CD8-positive, alpha-beta memory T cell (primary cell): ENCODE results near the gene RETN. TPM values are rescaled to one million over a fixed set of nuclear protein-coding genes. Genes with fewer than 3 reads are reported as not detected.

ENCODE experiments used
- CTCF ChIA-PET: fragments of 350-600 bp; sonication (Branson Sonifier 250); formaldehyde crosslinking; loops from one replicate; lab custom pipeline; 2021; ENCODE audit warnings: antibody characterized with exemption; lab: Charles Lee
- POLR2A ChIA-PET: fragments of 350-600 bp; sonication (Branson Sonifier 250); formaldehyde crosslinking; loops from one replicate; lab custom pipeline; 2021; ENCODE audit warnings: antibody characterized with exemption; lab: Charles Lee
- DNase-seq, 5 donors: peaks; one replicate each; pipeline versions ENCODE4 v3.0.0 to v3.0.0-alpha.2; 2020 to 2022; ENCODE audit warnings: mixed read lengths in 1 of 5
- H3K27ac ChIP-seq: one replicate; pipeline ENCODE4 v1.7.0; 2013; ENCODE audit warnings: low read depth, mild to moderate bottlenecking, low read length, moderate library complexity
- H3K27me3 ChIP-seq: 2 replicates; pipeline ENCODE4 v1.7.0; 2013; ENCODE audit warnings: low read length, mild to moderate bottlenecking; ENCODE audit not compliant: insufficient read depth, poor library complexity, severe bottlenecking
- H3K36me3 ChIP-seq: 2 replicates; pipeline ENCODE4 v1.7.0; 2013; ENCODE audit warnings: mild to moderate bottlenecking, low read length, moderate library complexity; ENCODE audit not compliant: insufficient read depth
- H3K4me1 ChIP-seq: 2 replicates; pipeline ENCODE4 v1.7.0; 2013; ENCODE audit warnings: mild to moderate bottlenecking, low read length, moderate library complexity; ENCODE audit not compliant: insufficient read depth
- H3K4me3 ChIP-seq: 2 replicates; pipeline ENCODE4 v1.7.0; 2013; ENCODE audit warnings: mild to moderate bottlenecking, low read length
- H3K9me3 ChIP-seq: 2 replicates; pipeline ENCODE4 v1.7.0; 2013; ENCODE audit warnings: mild to moderate bottlenecking, low read length
- H3K27ac Mint-ChIP-seq, 8 donors: one replicate each; pipeline ENCODE4 v1.8.0; 2020 to 2021; ENCODE audit warnings: mixed read lengths in 8 of 8, mild to moderate bottlenecking in 6 of 8, inconsistent platforms in 3 of 8, moderate library complexity in 3 of 8
- H3K27me3 Mint-ChIP-seq, 2 donors: one replicate each; pipeline ENCODE4 v1.8.0; 2020 to 2021; ENCODE audit warnings: mixed read lengths in 2 of 2, mild to moderate bottlenecking in 1 of 2, moderate library complexity in 1 of 2
- H3K36me3 Mint-ChIP-seq, 3 donors: one replicate each; pipeline ENCODE4 v1.8.0; 2020 to 2021; ENCODE audit warnings: mixed read lengths in 3 of 3, inconsistent platforms in 1 of 3, mild to moderate bottlenecking in 1 of 3
- H3K4me1 Mint-ChIP-seq, 3 donors: one replicate each; pipeline ENCODE4 v1.8.0; 2020 to 2021; ENCODE audit warnings: mixed read lengths in 3 of 3, inconsistent platforms in 1 of 3, mild to moderate bottlenecking in 1 of 3
- H3K4me3 Mint-ChIP-seq, 7 donors: one replicate each; pipeline ENCODE4 v1.8.0; 2020 to 2021; ENCODE audit warnings: mixed read lengths in 7 of 7, mild to moderate bottlenecking in 6 of 7, moderate library complexity in 4 of 7, inconsistent platforms in 2 of 7
- H3K9me3 Mint-ChIP-seq, 5 donors: one replicate each; pipeline ENCODE4 v1.8.0; 2020 to 2022; ENCODE audit warnings: mixed read lengths in 5 of 5, mild to moderate bottlenecking in 3 of 5, moderate library complexity in 2 of 5, inconsistent platforms in 1 of 5
- polyA plus RNA-seq: library from polyadenylated mRNA; unstranded; fragments of 300-500 nt; fragmentation: Illumina TruSeq; gene quantifications from one replicate; pipeline ENCODE4 v1.2.3, GENCODE V29; 2021
- total RNA-seq, 2 experiments: library from RNA; stranded (reverse); gene quantifications; one replicate each; pipeline ENCODE4 v1.2.3, GENCODE V29; 2021

Gene RETN
- total and polyA plus RNA-seq, 3 experiments from 2014 or later = 1.2 TPM; not detected in 2

DNA sequence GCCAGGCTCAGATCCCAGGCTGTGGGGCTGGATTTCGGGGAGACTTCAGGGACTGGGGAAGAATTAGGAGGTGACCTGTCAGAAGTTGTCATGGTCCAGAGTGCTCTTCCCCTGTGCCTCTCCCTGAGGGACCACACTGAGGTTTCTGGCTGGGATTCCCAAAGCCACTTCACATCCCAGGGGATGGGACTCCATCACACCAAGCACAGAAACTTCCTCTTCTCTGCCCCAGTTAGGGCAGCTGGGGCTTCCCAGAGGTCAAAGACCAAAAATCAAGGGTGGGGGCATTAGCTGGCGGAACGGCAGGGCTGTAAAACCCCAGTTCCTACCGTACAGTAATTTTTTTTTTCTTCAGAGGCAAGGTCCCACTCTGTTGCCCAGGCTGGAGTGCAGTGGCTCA, 25.6 kb downstream of the RETN start:
- no peaks in the 10 kb centered on the region for H3K36me3 ChIP-seq
- peaks cover 16% of the 10 kb centered on the region for H3K9me3 ChIP-seq
- H3K27me3 ChIP-seq = no peaks in the 10 kb centered on the region
- peaks cover 11% of the 10 kb centered on the region for H3K4me1 ChIP-seq
- Mint-ChIP-seq H3K9me3 (no peaks in the 10 kb centered on the region), H3K36me3 (no peaks in the 10 kb centered on the region), H3K4me1 (peaks cover 0 to 12% (median under 1%) of the 10 kb centered on the region in 3 donors), H3K4me3 (no peak overlapping the region), H3K27ac (peak overlapping the region in 1 of 8 donors; percentile 10), H3K27me3 (peaks cover 13 to 20% of the 10 kb centered on the region in 2 donors)
- H3K27ac ChIP-seq = no peak overlapping the region
- DNase-seq = no peak
- ChIA-PET CTCF (no interaction called here), POLR2A (no interaction called here)
- H3K4me3 ChIP-seq = no peak overlapping the region

DNA sequence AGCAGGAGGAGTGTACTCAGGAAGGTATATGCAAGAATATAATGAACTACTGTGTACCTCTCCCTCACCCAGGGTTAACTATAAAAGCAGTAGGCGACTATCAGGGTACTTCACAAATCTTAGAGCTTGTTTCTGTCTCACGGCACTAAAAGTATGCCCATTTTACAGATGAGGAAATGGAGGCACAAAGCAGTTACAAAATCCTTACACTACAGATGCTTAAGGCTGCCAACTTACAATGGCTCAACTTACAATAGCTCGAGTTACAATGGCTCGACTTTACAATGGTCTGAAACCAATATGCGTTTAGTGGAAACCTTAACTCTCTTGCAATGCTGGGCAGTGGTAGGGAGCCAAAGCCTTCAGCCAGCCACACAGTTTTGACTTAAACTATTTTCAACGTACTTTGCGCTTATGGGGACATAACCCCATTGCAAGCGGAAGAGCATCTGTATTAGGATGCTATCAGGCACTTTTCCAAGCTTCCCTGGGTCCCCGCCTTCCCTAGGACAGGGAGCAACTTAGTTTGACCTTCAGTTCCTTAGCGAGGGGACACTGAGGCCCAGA, 29.0 kb downstream of the RETN start:
- CTCF ChIA-PET = no interaction called here
- POLR2A ChIA-PET = interaction anchor here (0.7 kb wide), 1 partner anchor 621 kb away, joined by 5 read pairs; no protein-coding TSS in a partner anchor
- H3K27me3 ChIP-seq = no peaks in the 10 kb centered on the region
- no peak overlapping the region for H3K4me3 ChIP-seq
- Mint-ChIP-seq H3K4me1 (peaks cover 3 to 16% (median 4%) of the 10 kb centered on the region in 3 donors), H3K4me3 (peak overlapping the region in 1 of 7 donors; percentile 11), H3K27me3 (peaks cover 17 to 23% of the 10 kb centered on the region in 2 donors), H3K9me3 (no peaks in the 10 kb centered on the region), H3K27ac (no peak overlapping the region), H3K36me3 (no peaks in the 10 kb centered on the region)
- peaks cover under 1% of the 10 kb centered on the region for H3K9me3 ChIP-seq
- H3K4me1 ChIP-seq = peaks cover 7% of the 10 kb centered on the region
- no peaks in the 10 kb centered on the region for H3K36me3 ChIP-seq
- no peak overlapping the region for H3K27ac ChIP-seq
- DNase-seq = no peak

DNA sequence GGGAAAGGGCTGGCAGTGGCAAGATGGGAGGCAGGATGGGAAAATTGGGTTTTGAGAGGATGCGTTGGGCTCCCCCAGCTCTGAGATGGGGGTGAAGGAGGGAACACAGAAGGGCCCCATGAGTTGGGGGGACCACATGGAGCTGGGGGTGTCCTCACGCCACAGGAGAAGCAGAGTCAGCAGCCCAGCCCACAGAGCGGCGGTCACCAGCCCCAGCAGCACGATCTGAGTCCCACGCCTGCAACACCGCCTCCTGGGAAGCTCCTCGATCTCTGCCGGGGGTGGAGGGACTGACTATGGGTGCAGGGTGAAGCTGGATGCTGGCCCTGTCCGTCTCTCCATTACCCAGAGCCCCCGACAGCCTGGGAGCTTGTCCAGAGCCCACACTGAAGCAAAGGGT, 29.7 kb downstream of the RETN start:
- DNase-seq = no peak
- no peak overlapping the region for H3K4me3 ChIP-seq
- no peaks in the 10 kb centered on the region for H3K36me3 ChIP-seq
- no peaks in the 10 kb centered on the region for H3K4me1 ChIP-seq
- Mint-ChIP-seq H3K27me3 (peaks cover 17 to 23% of the 10 kb centered on the region in 2 donors), H3K36me3 (no peaks in the 10 kb centered on the region), H3K4me3 (no peak overlapping the region), H3K4me1 (peaks cover 3 to 17% (median 4%) of the 10 kb centered on the region in 3 donors), H3K27ac (no peak overlapping the region), H3K9me3 (no peaks in the 10 kb centered on the region)
- ChIA-PET POLR2A (no interaction called here), CTCF (interaction anchor here (2.6 kb wide), 1 partner anchor 18 kb away, joined by 15 read pairs; the partner anchor contains the start of gene TRAPPC5)
- no peak overlapping the region for H3K27ac ChIP-seq
- H3K9me3 ChIP-seq = no peaks in the 10 kb centered on the region
- H3K27me3 ChIP-seq = no peaks in the 10 kb centered on the region

DNA sequence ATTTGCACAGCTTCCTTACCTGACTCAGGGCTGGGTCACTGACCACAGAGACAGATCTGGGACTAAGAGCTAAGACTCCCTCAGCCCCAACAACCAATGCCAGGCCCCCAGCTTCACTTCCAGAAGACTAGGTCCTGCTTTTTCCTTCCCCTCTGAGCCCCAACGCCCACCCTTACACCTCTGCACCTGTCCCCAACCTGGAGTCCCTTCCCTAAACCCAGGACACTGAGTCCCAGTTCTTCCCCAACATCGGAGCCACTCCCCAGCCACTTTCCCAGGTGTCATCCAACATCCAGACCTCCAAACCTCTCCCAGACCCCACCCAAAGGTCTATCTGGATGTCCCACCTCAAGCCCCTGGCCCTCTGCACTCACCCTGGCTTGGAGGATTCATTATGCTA, 30.2 kb downstream of the RETN start:
- H3K27ac ChIP-seq = no peak overlapping the region
- no peaks in the 10 kb centered on the region for H3K27me3 ChIP-seq
- no peak overlapping the region for H3K4me3 Mint-ChIP-seq
- H3K27me3 Mint-ChIP-seq = peaks cover 17 to 23% of the 10 kb centered on the region in 2 donors
- H3K4me1 Mint-ChIP-seq = peaks cover 3 to 20% (median 4%) of the 10 kb centered on the region in 3 donors
- ChIA-PET CTCF (interaction anchor here (2.6 kb wide), 1 partner anchor 18 kb away, joined by 15 read pairs; the partner anchor contains the start of gene TRAPPC5), POLR2A (no interaction called here)
- no peak for DNase-seq
- no peaks in the 10 kb centered on the region for H3K9me3 ChIP-seq
- peaks cover 2% of the 10 kb centered on the region for H3K4me1 ChIP-seq
- H3K36me3 Mint-ChIP-seq = no peaks in the 10 kb centered on the region
- no peak overlapping the region for H3K4me3 ChIP-seq
- H3K9me3 Mint-ChIP-seq = no peaks in the 10 kb centered on the region
- peak overlapping the region in 1 of 8 donors; percentile 32 for H3K27ac Mint-ChIP-seq
- no peaks in the 10 kb centered on the region for H3K36me3 ChIP-seq

DNA sequence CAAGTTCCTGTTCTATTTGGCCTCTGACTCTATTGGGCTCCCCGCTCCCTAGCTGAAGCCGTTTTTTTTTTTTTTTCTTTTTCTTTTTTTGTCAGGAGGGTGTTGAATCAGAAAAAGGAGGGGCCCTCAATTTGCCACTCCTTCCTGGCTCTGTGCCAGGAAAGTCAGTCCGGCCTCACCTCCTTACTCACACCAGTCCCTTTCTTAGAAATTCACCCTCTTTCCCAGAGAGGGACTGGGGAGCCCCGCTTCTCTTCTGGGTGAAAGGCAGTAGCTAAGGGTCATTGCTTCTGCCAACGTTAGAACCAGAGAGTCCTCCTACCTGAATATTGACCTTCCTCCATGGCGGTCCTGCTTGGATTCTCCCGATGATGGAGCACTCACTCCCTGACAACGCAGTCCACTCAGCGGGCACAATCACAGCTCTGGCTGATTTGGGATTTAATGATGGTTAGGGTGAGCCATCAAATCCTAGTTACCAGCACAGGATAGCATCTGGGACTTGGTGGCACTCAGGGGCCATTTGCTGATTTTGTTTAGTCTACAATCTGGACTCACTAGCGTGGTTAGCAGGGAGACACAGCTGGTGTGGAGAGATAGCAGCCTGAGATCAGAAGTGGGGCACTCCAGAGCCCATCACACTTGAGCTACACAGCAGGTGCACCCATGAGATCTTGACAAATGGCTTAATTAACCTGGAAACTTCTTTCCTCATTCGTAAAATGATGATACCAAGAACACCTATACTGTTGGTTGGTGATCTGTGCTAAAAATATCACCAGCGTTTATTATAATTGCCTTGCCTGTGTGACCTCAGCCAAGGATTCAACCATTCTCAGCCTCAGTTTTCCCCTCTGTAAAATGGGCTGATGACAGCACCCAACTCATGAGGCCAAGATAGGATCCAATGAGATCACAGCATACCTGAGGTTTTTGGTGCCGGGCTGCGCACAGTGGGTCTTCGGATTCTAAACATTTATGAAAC, 30.9 kb downstream of the RETN start:
- Histone ChIP-seq H3K27me3 (no peaks in the 10 kb centered on the region), H3K4me1 (peaks cover 9% of the 10 kb centered on the region), H3K36me3 (no peaks in the 10 kb centered on the region), H3K27ac (no peak overlapping the region), H3K4me3 (no peak overlapping the region), H3K9me3 (no peaks in the 10 kb centered on the region)
- ChIA-PET CTCF (interaction anchor here (2.6 kb wide), 1 partner anchor 19 kb away, joined by 15 read pairs; the partner anchor contains the start of gene TRAPPC5), POLR2A (no interaction called here)
- no peaks in the 10 kb centered on the region for H3K36me3 Mint-ChIP-seq
- H3K9me3 Mint-ChIP-seq = no peaks in the 10 kb centered on the region
- DNase-seq = no peak
- H3K4me1 Mint-ChIP-seq = peaks cover 3 to 18% (median 11%) of the 10 kb centered on the region in 3 donors
- peak overlapping the region in 2 of 8 donors; percentile 15 to 77 for H3K27ac Mint-ChIP-seq
- H3K27me3 Mint-ChIP-seq = peaks cover 17 to 23% of the 10 kb centered on the region in 2 donors
- no peak overlapping the region for H3K4me3 Mint-ChIP-seq

DNA sequence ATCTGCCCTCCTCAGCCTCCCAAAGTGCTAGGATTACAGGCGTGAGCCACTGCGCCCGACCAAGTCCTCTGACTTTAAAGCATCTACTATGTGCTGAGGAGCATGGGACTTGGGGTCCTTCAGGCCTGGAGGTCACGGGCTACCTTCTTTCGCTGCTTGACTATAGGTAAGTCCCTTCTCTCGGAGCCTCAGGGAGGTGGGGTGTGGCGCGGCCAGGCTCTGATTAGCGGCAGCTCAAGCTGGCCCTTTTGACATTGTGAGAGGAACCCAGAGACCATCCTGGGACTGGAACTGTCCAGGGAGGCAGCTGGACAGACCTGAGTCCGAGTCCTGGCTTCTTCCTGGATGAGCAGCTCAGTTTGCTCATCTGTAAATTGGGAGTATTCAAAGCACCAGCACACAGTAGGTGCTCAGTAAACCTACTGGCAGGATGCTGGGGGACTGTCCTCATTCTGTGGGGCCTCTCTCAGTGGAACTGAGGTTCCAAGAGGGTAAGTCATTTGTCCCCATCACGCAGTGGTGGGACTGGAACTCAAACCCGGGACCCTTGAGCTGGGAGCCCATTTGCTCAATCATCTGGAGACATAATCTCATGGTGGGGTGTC, 32.3 kb downstream of the RETN start:
- Mint-ChIP-seq H3K36me3 (no peaks in the 10 kb centered on the region), H3K9me3 (no peaks in the 10 kb centered on the region), H3K4me3 (no peak overlapping the region), H3K4me1 (peaks cover 15 to 32% (median 26%) of the 10 kb centered on the region in 3 donors), H3K27ac (peak overlapping the region in 1 of 8 donors; percentile 27), H3K27me3 (peaks cover 13 to 23% of the 10 kb centered on the region in 2 donors)
- Histone ChIP-seq H3K27me3 (no peaks in the 10 kb centered on the region), H3K27ac (no peak overlapping the region), H3K9me3 (no peaks in the 10 kb centered on the region), H3K4me3 (no peak overlapping the region), H3K4me1 (peaks cover 22% of the 10 kb centered on the region), H3K36me3 (no peaks in the 10 kb centered on the region)
- no peak for DNase-seq
- POLR2A ChIA-PET = interaction anchor here (0.6 kb wide), 1 partner anchor 159 kb away, joined by 3 read pairs; no protein-coding TSS in a partner anchor
- CTCF ChIA-PET = interaction anchor here (2.6 kb wide), 1 partner anchor 20 kb away, joined by 15 read pairs; the partner anchor contains the start of gene TRAPPC5

DNA sequence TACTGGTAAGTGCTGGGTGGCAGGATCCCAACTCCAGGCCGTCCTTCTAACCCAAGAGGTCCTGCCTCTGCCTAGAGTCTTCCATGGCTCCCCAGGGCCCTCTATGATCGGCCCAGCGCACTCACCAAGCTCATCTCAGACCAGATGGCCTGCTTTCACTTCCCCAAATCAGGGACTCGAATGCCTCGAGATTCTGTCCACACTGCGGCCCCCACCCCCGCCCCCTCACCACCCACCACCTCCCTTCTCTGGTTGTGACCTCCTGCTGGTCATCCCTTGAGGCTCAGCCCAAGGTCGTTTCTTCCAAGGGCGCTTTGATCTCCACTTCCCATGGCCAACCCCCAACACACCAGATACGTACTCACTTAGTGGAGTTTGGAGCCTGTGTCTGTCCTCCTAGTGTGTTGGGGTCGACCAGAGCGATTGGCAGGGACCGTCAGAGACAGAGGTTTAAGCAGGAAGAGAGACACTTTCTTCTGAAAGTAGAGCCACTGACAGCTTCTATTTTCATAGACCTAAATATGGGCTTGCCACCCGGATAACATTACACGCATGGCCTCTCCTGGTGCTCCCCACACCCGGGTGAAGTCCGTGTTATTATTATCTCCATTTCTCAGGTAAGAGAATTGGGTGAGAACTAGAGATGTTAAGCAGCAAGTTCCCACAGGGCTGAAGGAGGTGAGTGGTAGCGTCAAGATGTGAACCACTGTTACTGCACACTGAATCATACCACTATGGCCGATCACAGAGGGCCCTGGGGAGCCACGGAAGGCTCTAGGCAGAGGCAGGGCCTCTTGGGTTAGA, 33.0 kb downstream of the RETN start, which contains the start of gene FCER2:
Gene FCER2 (minus strand): TSS at position 478 of the 804 bp plus-strand sequence. CDS start 2,371 bp downstream, outside the sequence.
- CTCF ChIA-PET = no interaction called here
- POLR2A ChIA-PET = interaction anchor here (0.6 kb wide), 1 partner anchor 159 kb away, joined by 3 read pairs; no protein-coding TSS in a partner anchor
- Histone ChIP-seq H3K9me3 (no peaks in the 10 kb centered on the region), H3K36me3 (no peaks in the 10 kb centered on the region), H3K4me3 (no peak within 1 kb of the TSS), H3K4me1 (peaks cover 29% of the 10 kb centered on the region), H3K27ac (no peak within 1 kb of the TSS), H3K27me3 (no peaks in the 10 kb centered on the region)
- DNase-seq = no peak
- Mint-ChIP-seq H3K27me3 (peaks cover 13 to 20% of the 10 kb centered on the region in 2 donors), H3K27ac (peak within 1 kb of the TSS in 5 of 8 donors; percentile 21 to 79 (median 27)), H3K4me1 (peaks cover 22 to 39% (median 33%) of the 10 kb centered on the region in 3 donors), H3K9me3 (no peaks in the 10 kb centered on the region), H3K36me3 (no peaks in the 10 kb centered on the region), H3K4me3 (no peak within 1 kb of the TSS)
